Activated CD4-positive, alpha-beta T cell treated with anti-CD3 and anti-CD28 coated beads for 48 hours (primary cell): ENCODE results near the gene BPNT1.
"Not testable (repeated sequence)": the region's sequence is repeated elsewhere in the genome, so short reads cannot be mapped to it uniquely, and the experiment has no call there.

Source experiments
- DNase-seq: peaks from one replicate; pipeline ENCODE4 v3.0.0-alpha.2; 2020

BPNT1 gene

GRCh38 chr1:220077887-220078286 lies 11.7 kb downstream of the BPNT1 start:
- no peak for DNase-seq

- DNase-seq, result no peak
Measured at GRCh38 chr1:220076861-220077762, 12.5 kb downstream of the BPNT1 start.

GRCh38 chr1:220067269-220068204 lies 22.1 kb downstream of the BPNT1 start:
- no peak for DNase-seq

GRCh38 chr1:220062629-220063028 lies 27.0 kb downstream of the BPNT1 start:
- DNase-seq, result no peak

GRCh38 chr1:220060876-220061275 lies 28.7 kb downstream of the BPNT1 start:
- no peak for DNase-seq

GRCh38 chr1:220056374-220056773 lies 33.2 kb downstream of the BPNT1 start:
- DNase-seq, result no peak

- DNase-seq, result peak; percentile 95
Measured at GRCh38 chr1:220046052-220046930, 43.3 kb downstream of the BPNT1 start, which contains the start of gene EPRS1. EPRS1 (minus strand) TSS chr1:220046505; CDS start chr1:220046388, 117 bp downstream.

- DNase-seq, result peak; percentile 18
Measured at GRCh38 chr1:220045356-220046051, 44.1 kb downstream of the BPNT1 start.

GRCh38 chr1:220044678-220045355 lies 44.8 kb downstream of the BPNT1 start:
- no peak for DNase-seq

GRCh38 chr1:220043646-220044045 lies 45.9 kb downstream of the BPNT1 start:
- no peak for DNase-seq

GRCh38 chr1:220040028-220040596 lies 49.5 kb downstream of the BPNT1 start:
- DNase-seq, result no peak

GRCh38 chr1:220038640-220039039 lies 50.9 kb downstream of the BPNT1 start:
- DNase-seq, result no peak

- not testable (repeated sequence) for DNase-seq
Measured at GRCh38 chr1:220037810-220038209, 51.8 kb downstream of the BPNT1 start.

- DNase-seq, result no peak
Measured at GRCh38 chr1:220032911-220033310, 56.7 kb downstream of the BPNT1 start.

- DNase-seq, result no peak
Measured at GRCh38 chr1:220031287-220031686, 58.3 kb downstream of the BPNT1 start.

GRCh38 chr1:220028346-220028895 lies 61.2 kb downstream of the BPNT1 start:
- DNase-seq, result no peak

- no peak for DNase-seq
Measured at GRCh38 chr1:220019071-220019470, 70.5 kb downstream of the BPNT1 start.

- no peak for DNase-seq
Measured at GRCh38 chr1:220013497-220013896, 76.1 kb downstream of the BPNT1 start.

GRCh38 chr1:220012259-220012658 lies 77.3 kb downstream of the BPNT1 start:
- no peak for DNase-seq

GRCh38 chr1:220011620-220012019 lies 78.0 kb downstream of the BPNT1 start:
- DNase-seq, result no peak
